Measurements from ENCODE around the gene UQCR10. TPM values are rescaled to one million over a fixed set of nuclear protein-coding genes. Genes with fewer than 3 reads are reported as not detected.

The UQCR10 gene
- polyA plus RNA-seq, 4 donors: 82.7 to 153 (median 140) TPM

GRCh38 chr22:29758068-29758622, 9.0 kb upstream of the UQCR10 start:
- no peak for DNase-seq (ENCODE audit: low read depth in 4 of 4, low spot score in 3 of 4)

GRCh38 chr22:29758959-29759358, 8.2 kb upstream of the UQCR10 start:
- no peak for DNase-seq (ENCODE audit: low read depth in 4 of 4, low spot score in 3 of 4)

GRCh38 chr22:29762263-29762662, 4.9 kb upstream of the UQCR10 start:
- DNase-seq (ENCODE audit: low read depth in 4 of 4, low spot score in 3 of 4): no peak

- peak in 1 of 4 donors; percentile 2 for DNase-seq (ENCODE audit: low read depth in 4 of 4, low spot score in 3 of 4)
Observed at GRCh38 chr22:29765905-29766631, 1.1 kb upstream of the UQCR10 start.

- DNase-seq (ENCODE audit: low read depth in 4 of 4, low spot score in 3 of 4): peak; percentile 86 to 94 (median 91)
Observed at GRCh38 chr22:29766632-29767170, 468 bp upstream of the UQCR10 start, which contains the start of gene ZMAT5. TSS of gene ZMAT5 (minus strand) at chr22:29767007. CDS start at chr22:29748544, 18,463 bp downstream.

- no peak for DNase-seq (ENCODE audit: low read depth in 4 of 4, low spot score in 3 of 4)
Observed at GRCh38 chr22:29768052-29768693, 1.0 kb downstream of the UQCR10 start.

GRCh38 chr22:29769723-29770321, 2.7 kb downstream of the UQCR10 start:
- no peak for DNase-seq (ENCODE audit: low read depth in 4 of 4, low spot score in 3 of 4)

- DNase-seq (ENCODE audit: low read depth in 4 of 4, low spot score in 3 of 4): no peak
Observed at GRCh38 chr22:29772170-29772641, 5.0 kb downstream of the UQCR10 start.

- DNase-seq (ENCODE audit: low read depth in 4 of 4, low spot score in 3 of 4): no peak
Observed at GRCh38 chr22:29773233-29773632, 6.1 kb downstream of the UQCR10 start.

GRCh38 chr22:29780220-29780619, 13.1 kb downstream of the UQCR10 start:
- DNase-seq (ENCODE audit: low read depth in 4 of 4, low spot score in 3 of 4): no peak

- DNase-seq (ENCODE audit: low read depth in 4 of 4, low spot score in 3 of 4): no peak
Observed at GRCh38 chr22:29780748-29781676, 13.8 kb downstream of the UQCR10 start.

GRCh38 chr22:29782061-29782845, 15.1 kb downstream of the UQCR10 start:
- no peak for DNase-seq (ENCODE audit: low read depth in 4 of 4, low spot score in 3 of 4)

GRCh38 chr22:29784451-29785361, 17.5 kb downstream of the UQCR10 start:
- DNase-seq (ENCODE audit: low read depth in 4 of 4, low spot score in 3 of 4): no peak

GRCh38 chr22:29786031-29786430, 18.9 kb downstream of the UQCR10 start:
- DNase-seq (ENCODE audit: low read depth in 4 of 4, low spot score in 3 of 4): no peak

- no peak for DNase-seq (ENCODE audit: low read depth in 4 of 4, low spot score in 3 of 4)
Observed at GRCh38 chr22:29787371-29787980, 20.3 kb downstream of the UQCR10 start.

GRCh38 chr22:29788339-29789279, 21.4 kb downstream of the UQCR10 start:
- no peak for DNase-seq (ENCODE audit: low read depth in 4 of 4, low spot score in 3 of 4)

- no peak for DNase-seq (ENCODE audit: low read depth in 4 of 4, low spot score in 3 of 4)
Observed at GRCh38 chr22:29790061-29790460, 22.9 kb downstream of the UQCR10 start.

All from left renal pelvis (tissue), 4 donors.